Vagina (tissue), 2 donors: ENCODE measurements around the gene DNAJC4.

Experiments
- CTCF ChIP-seq, 3 experiments: fragments of 450-650 bp in 2 of 3; fragments of 200-600 bp in 1 of 3; sonication (generic) in 1 of 3; IDR thresholded peaks; one replicate each; pipeline ENCODE4 v1.5.1; 2017 to 2019; ENCODE audit warnings: antibody characterized with exemption in 3 of 3, mild to moderate bottlenecking in 2 of 3, moderate library complexity in 2 of 3
- POLR2AphosphoS5 ChIP-seq, 2 donors: sonication (generic); formaldehyde crosslinking; IDR thresholded peaks; one replicate each; pipeline ENCODE4 v1.9.0; 2017; ENCODE audit warnings: antibody characterized with exemption in 2 of 2, mild to moderate bottlenecking in 2 of 2, low read depth in 1 of 2; ENCODE audit not compliant: insufficient read depth in 1 of 2

GRCh38 chr11:64186492-64187165 is 43.7 kb upstream of the DNAJC4 start:
- no peak for TF ChIP-seq CTCF (IDR thresholded peaks at IDR 0.05)
- TF ChIP-seq POLR2AphosphoS5 (IDR thresholded peaks at IDR 0.05; ENCODE audit: insufficient read depth in 1 of 2, low read depth in 1 of 2), result no peak
